Measurements from ENCODE around the gene POLR2L. TPM values are rescaled to one million over a fixed set of nuclear protein-coding genes. Genes with fewer than 3 reads are reported as not detected.

The POLR2L gene
- total RNA-seq, 2 donors from 2014 or later = 64.5 to 91.1 TPM

- no peaks in the 10 kb centered on the region for H3K9me3 ChIP-seq
- H3K4me1 ChIP-seq (replicated peaks) = peaks cover 12% of the 10 kb centered on the region
- TF ChIP-seq, protein P1, sequence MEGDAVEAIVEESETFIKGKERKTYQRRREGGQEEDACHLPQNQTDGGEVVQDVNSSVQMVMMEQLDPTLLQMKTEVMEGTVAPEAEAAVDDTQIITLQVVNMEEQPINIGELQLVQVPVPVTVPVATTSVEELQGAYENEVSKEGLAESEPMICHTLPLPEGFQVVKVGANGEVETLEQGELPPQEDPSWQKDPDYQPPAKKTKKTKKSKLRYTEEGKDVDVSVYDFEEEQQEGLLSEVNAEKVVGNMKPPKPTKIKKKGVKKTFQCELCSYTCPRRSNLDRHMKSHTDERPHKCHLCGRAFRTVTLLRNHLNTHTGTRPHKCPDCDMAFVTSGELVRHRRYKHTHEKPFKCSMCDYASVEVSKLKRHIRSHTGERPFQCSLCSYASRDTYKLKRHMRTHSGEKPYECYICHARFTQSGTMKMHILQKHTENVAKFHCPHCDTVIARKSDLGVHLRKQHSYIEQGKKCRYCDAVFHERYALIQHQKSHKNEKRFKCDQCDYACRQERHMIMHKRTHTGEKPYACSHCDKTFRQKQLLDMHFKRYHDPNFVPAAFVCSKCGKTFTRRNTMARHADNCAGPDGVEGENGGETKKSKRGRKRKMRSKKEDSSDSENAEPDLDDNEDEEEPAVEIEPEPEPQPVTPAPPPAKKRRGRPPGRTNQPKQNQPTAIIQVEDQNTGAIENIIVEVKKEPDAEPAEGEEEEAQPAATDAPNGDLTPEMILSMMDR (IDR thresholded peaks at IDR 0.05) = no peak
- TF ChIP-seq POLR2AphosphoS5 (IDR thresholded peaks at IDR 0.05) (no peak), POLR2A (IDR thresholded peaks at IDR 0.05) (no peak)
- H3K4me3 ChIP-seq = no peak overlapping the region
- intact Hi-C loops (cut with DNase I) = no loop called here
- no peak overlapping the region for H3K27ac ChIP-seq
- DNase-seq (ENCODE audit: low spot score) = no peak
- peaks cover 5 to 21% of the 10 kb centered on the region in 2 donors for H3K36me3 ChIP-seq
- WGBS = 79% methylated on average over 11 of the region's 11 CpGs
- H3K27me3 ChIP-seq (replicated peaks; ENCODE audit: insufficient read depth) = no peaks in the 10 kb centered on the region
These were observed 26.5 kb downstream of the POLR2L start for GRCh38 chr11:815675-816432.

DNA sequence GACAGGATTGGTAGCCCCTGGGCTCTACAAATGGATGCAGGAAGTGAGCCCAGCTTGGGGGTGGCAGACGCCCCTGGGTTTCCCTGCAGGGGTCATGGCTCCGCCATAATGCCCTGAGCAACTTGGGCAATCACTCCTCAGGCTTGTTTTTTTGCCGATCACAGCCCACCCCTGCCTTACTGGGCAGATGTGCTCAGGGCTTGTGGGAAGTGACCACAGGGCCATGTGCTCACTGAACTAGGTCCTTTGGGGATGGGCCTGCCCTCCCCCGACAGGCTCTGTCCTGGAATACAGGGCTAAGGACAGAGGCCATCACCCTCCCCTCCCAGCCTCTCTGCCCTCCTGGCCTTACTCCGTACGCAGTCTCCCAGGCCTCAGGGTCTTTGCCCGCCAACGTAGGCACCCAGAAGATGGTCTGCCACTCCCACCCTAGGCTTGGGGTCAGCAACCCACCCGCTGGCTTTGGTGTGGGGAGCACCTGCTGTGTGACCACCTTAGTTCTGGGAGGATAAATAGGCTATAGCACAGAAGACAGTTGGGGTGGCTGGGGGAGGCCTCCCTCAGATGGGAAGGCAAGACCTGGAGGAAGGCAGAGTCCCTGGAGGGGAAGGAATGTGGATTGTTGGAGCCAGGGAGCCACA is 28.8 kb downstream of the POLR2L start:
- no peak overlapping the region for H3K27ac ChIP-seq
- H3K36me3 ChIP-seq = peaks cover 5 to 21% of the 10 kb centered on the region in 2 donors
- intact Hi-C loops (cut with DNase I) = no loop called here
- H3K4me3 ChIP-seq = no peak overlapping the region
- peaks cover 13% of the 10 kb centered on the region for H3K4me1 ChIP-seq (replicated peaks)
- no peaks in the 10 kb centered on the region for H3K9me3 ChIP-seq
- no peak for DNase-seq (ENCODE audit: low spot score)
- H3K27me3 ChIP-seq (replicated peaks; ENCODE audit: insufficient read depth) = no peaks in the 10 kb centered on the region
- TF ChIP-seq POLR2AphosphoS5 (IDR thresholded peaks at IDR 0.05) (no peak), POLR2A (IDR thresholded peaks at IDR 0.05) (no peak)
- TF ChIP-seq, protein P1 (IDR thresholded peaks at IDR 0.05) = no peak
- WGBS = 81% methylated on average over 9 of the region's 9 CpGs

DNA sequence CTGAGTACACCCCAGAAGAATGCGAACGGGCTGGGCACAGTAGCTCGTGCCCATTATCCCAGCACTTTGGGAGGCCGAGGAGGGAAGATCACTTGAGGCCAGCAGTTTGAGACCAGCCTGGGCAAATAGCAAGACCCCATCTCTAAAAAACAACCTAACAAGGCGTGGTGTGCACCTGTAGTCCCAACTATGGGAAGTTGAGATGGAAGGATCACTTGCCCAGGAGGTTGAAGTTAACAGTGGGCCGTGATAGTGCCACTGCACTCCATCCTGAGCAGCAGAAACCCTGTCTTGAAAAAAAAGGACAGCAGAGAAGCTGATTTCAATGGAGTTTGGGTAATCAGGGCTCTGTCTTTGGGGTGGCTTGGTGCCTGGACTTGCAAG is 29.3 kb downstream of the POLR2L start:
- TF ChIP-seq POLR2A (IDR thresholded peaks at IDR 0.05) (no peak), POLR2AphosphoS5 (IDR thresholded peaks at IDR 0.05) (no peak)
- TF ChIP-seq, protein P1 (IDR thresholded peaks at IDR 0.05) = no peak
- Histone ChIP-seq H3K36me3 (peaks cover 5 to 21% of the 10 kb centered on the region in 2 donors), H3K27ac (no peak overlapping the region), H3K9me3 (no peaks in the 10 kb centered on the region), H3K4me3 (no peak overlapping the region), H3K4me1 (replicated peaks) (peaks cover 13% of the 10 kb centered on the region), H3K27me3 (replicated peaks; ENCODE audit: insufficient read depth) (no peaks in the 10 kb centered on the region)
- no peak for DNase-seq (ENCODE audit: low spot score)
- intact Hi-C loops (cut with DNase I) = no loop called here
- 85% methylated on average over 6 of the region's 6 CpGs for WGBS

DNA sequence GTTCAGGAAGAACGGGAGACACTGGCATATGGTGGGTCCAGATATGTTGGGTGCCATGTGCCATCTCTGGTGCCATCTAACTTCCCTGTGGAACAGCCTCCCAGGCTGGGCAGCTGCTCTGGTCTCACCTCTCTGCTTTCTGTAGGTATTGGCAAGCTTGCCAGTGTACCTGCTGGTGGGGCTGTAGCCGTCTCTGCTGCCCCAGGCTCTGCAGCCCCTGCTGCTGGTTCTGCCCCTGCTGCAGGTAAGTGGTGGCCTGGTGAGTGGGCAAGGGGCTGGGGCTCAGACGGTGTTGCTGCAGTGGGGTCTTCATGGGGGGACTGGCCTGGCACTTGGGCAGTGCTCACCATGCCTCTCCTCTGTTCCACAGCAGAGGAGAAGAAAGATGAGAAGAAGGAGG is 29.9 kb downstream of the POLR2L start:
- DNase-seq (ENCODE audit: low spot score) = no peak
- TF ChIP-seq, protein P1 (IDR thresholded peaks at IDR 0.05) = no peak
- no peak for TF ChIP-seq POLR2A (IDR thresholded peaks at IDR 0.05)
- TF ChIP-seq POLR2AphosphoS5 (IDR thresholded peaks at IDR 0.05) = no peak
- Histone ChIP-seq H3K4me3 (no peak overlapping the region), H3K36me3 (peaks cover 5 to 21% of the 10 kb centered on the region in 2 donors), H3K9me3 (no peaks in the 10 kb centered on the region), H3K27me3 (replicated peaks; ENCODE audit: insufficient read depth) (no peaks in the 10 kb centered on the region), H3K4me1 (replicated peaks) (peaks cover 13% of the 10 kb centered on the region), H3K27ac (no peak overlapping the region)
- intact Hi-C loops (cut with DNase I) = no loop called here
- 95% methylated on average over 3 of the region's 3 CpGs for WGBS
